Uterus (tissue), 4 donors: ENCODE data around the gene M1AP. TPM values are rescaled to one million over a fixed set of nuclear protein-coding genes. Genes with fewer than 3 reads are reported as not detected.

Experiments used
- DNase-seq, 2 donors: peaks; one replicate each; pipeline ENCODE4 v3.0.0-alpha.2; 2019 to 2020
- H3K27ac ChIP-seq, 2 donors: fragments of 200-600 bp; sonication (generic); 1 replicate in 1 of 2; 2 replicates in 1 of 2; pipeline ENCODE4 v1.5.1; 2016 to 2018
- H3K27me3 ChIP-seq, 2 donors: fragments of 200-600 bp; sonication (generic); one replicate each; pipeline ENCODE4 v1.5.1; 2018 to 2019; ENCODE audit warnings: control low read depth in 1 of 2
- H3K36me3 ChIP-seq, 2 donors: fragments of 200-600 bp; sonication (generic); one replicate each; pipeline ENCODE4 v1.5.1; 2019; ENCODE audit warnings: control low read depth in 1 of 2
- H3K4me1 ChIP-seq, 2 donors: fragments of 200-600 bp; sonication (generic); one replicate each; pipeline ENCODE4 v1.5.1; 2018 to 2019; ENCODE audit warnings: control low read depth in 1 of 2
- H3K4me3 ChIP-seq, 2 donors: fragments of 200-600 bp; sonication (generic); 1 replicate in 1 of 2; 2 replicates in 1 of 2; pipeline ENCODE4 v1.5.1; 2018 to 2019; ENCODE audit warnings: mild to moderate bottlenecking in 1 of 2
- H3K9me3 ChIP-seq, 2 donors: fragments of 200-600 bp; sonication (generic); one replicate each; pipeline ENCODE4 v1.5.1; 2019; ENCODE audit warnings: control low read depth in 1 of 2
- CTCF ChIP-seq, 4 experiments: fragments of 200-600 bp in 2 of 4; fragments of 450-650 bp in 2 of 4; sonication (generic) in 2 of 4; IDR thresholded peaks; one replicate each; pipeline ENCODE4 v1.5.1; 2016 to 2019; ENCODE audit warnings: antibody characterized with exemption in 4 of 4, mild to moderate bottlenecking in 2 of 4, moderate library complexity in 1 of 4
- POLR2A ChIP-seq, 2 donors: fragments of 450-650 bp; IDR thresholded peaks; one replicate each; pipeline ENCODE4 v1.6.1; 2016; ENCODE audit warnings: antibody characterized with exemption in 2 of 2, mild to moderate bottlenecking in 1 of 2, moderate library complexity in 1 of 2
- intact Hi-C: fragments of 100-400 bp; cut with DNase I; formaldehyde crosslinking; loops from one replicate; pipeline ENCODE4 v1.15.1; 2023; ENCODE audit warnings: low total_unique reads
- total RNA-seq, 4 donors: library from RNA; depleted of rRNA in 3 of 4; stranded (reverse); fragments of >200 nt in 3 of 4; gene quantifications; one replicate each; pipeline versions ENCODE4 v1.1.0 to v1.2.4, GENCODE V29; 2014 to 2023
- donor health status: DM: yes; HTN: yes; CAD: no.

M1AP gene
- total RNA-seq, 4 donors from 2014 or later = 0.49 to 0.76 TPM; not detected in 2

GRCh38 chr2:74538881-74539339 lies 109.2 kb downstream of the M1AP start:
- H3K27ac ChIP-seq = no peak overlapping the region
- no peaks in the 10 kb centered on the region for H3K27me3 ChIP-seq
- no peaks in the 10 kb centered on the region for H3K36me3 ChIP-seq
- H3K9me3 ChIP-seq = no peaks in the 10 kb centered on the region
- H3K4me1 ChIP-seq = no peaks in the 10 kb centered on the region
- no peak overlapping the region for H3K4me3 ChIP-seq
- intact Hi-C loops = no loop called here
- no peak for DNase-seq
- TF ChIP-seq CTCF (IDR thresholded peaks at IDR 0.05) = no peak
- TF ChIP-seq POLR2A (IDR thresholded peaks at IDR 0.05) = no peak

- H3K4me3 ChIP-seq = no peak overlapping the region
- no peak for DNase-seq
- no peak for TF ChIP-seq POLR2A (IDR thresholded peaks at IDR 0.05)
- no peak for TF ChIP-seq CTCF (IDR thresholded peaks at IDR 0.05)
- no peaks in the 10 kb centered on the region for H3K4me1 ChIP-seq
- intact Hi-C loops = no loop called here
- no peaks in the 10 kb centered on the region for H3K36me3 ChIP-seq
- no peak overlapping the region for H3K27ac ChIP-seq
- no peaks in the 10 kb centered on the region for H3K27me3 ChIP-seq
- no peaks in the 10 kb centered on the region for H3K9me3 ChIP-seq
These were observed 111.0 kb downstream of the M1AP start for GRCh38 chr2:74537140-74537539.

GRCh38 chr2:74536166-74536950 lies 111.8 kb downstream of the M1AP start:
- no peak overlapping the region for H3K27ac ChIP-seq
- H3K27me3 ChIP-seq = no peaks in the 10 kb centered on the region
- no peaks in the 10 kb centered on the region for H3K9me3 ChIP-seq
- H3K4me1 ChIP-seq = no peaks in the 10 kb centered on the region
- DNase-seq = no peak
- no peak for TF ChIP-seq CTCF (IDR thresholded peaks at IDR 0.05)
- intact Hi-C loops = no loop called here
- no peak overlapping the region for H3K4me3 ChIP-seq
- no peaks in the 10 kb centered on the region for H3K36me3 ChIP-seq

- H3K4me3 ChIP-seq = no peak overlapping the region
- no peaks in the 10 kb centered on the region for H3K9me3 ChIP-seq
- TF ChIP-seq CTCF (IDR thresholded peaks at IDR 0.05) (no peak), POLR2A (IDR thresholded peaks at IDR 0.05) (no peak)
- no peak overlapping the region for H3K27ac ChIP-seq
- no peak for DNase-seq
- no peaks in the 10 kb centered on the region for H3K36me3 ChIP-seq
- peaks cover 0 to 4% of the 10 kb centered on the region in 2 donors for H3K4me1 ChIP-seq
- H3K27me3 ChIP-seq = no peaks in the 10 kb centered on the region
- intact Hi-C loops = no loop called here
These were observed 112.6 kb downstream of the M1AP start for GRCh38 chr2:74535440-74535965.

- no peak for DNase-seq
- TF ChIP-seq POLR2A (IDR thresholded peaks at IDR 0.05) (no peak), CTCF (IDR thresholded peaks at IDR 0.05) (no peak)
- intact Hi-C loops = no loop called here
These were observed 113.7 kb downstream of the M1AP start for GRCh38 chr2:74534411-74534810.

More at GRCh38 chr2:74534411-74534810, 113.7 kb downstream of the M1AP start:
- no peaks in the 10 kb centered on the region for H3K27me3 ChIP-seq
- no peak overlapping the region for H3K4me3 ChIP-seq
- H3K4me1 ChIP-seq = peaks cover 0 to 4% of the 10 kb centered on the region in 2 donors
- no peaks in the 10 kb centered on the region for H3K9me3 ChIP-seq
- no peak overlapping the region for H3K27ac ChIP-seq
- H3K36me3 ChIP-seq = no peaks in the 10 kb centered on the region
